ENCODE data around the gene PDGFRA.
A peak's percentile ranks its signal among the peaks of the same experiment; 100 is the strongest.

Gene PDGFRA

DNA sequence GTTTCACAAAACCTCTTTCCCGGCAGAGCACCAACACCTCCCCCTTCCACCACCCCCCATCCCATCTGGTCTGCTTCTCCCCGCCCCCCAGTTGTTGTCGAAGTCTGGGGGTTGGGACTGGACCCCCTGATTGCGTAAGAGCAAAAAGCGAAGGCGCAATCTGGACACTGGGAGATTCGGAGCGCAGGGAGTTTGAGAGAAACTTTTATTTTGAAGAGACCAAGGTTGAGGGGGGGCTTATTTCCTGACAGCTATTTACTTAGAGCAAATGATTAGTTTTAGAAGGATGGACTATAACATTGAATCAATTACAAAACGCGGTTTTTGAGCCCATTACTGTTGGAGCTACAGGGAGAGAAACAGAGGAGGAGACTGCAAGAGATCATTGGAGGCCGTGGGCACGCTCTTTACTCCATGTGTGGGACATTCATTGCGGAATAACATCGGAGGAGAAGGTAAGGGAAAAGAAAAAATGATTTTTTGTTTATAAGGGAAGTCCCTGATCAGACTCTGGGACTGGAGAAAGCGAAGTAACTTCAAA is at the start of gene PDGFRA:
PDGFRA (plus strand) TSS at position 333 of the 541 bp plus-strand sequence. CDS start 29,476 bp downstream, outside the sequence.
- peak; percentile 97 for DNase-seq (ENCODE audit: low read depth)
- H3K4me3 ChIP-seq (ENCODE audit: low read length): peak within 1 kb of the TSS; percentile 98
- no peak for TF ChIP-seq CTCF (conservative IDR thresholded peaks at IDR 0.05; ENCODE audit: low read length)

- H3K4me3 ChIP-seq (ENCODE audit: low read length): no peak overlapping the region
- no peak for DNase-seq (ENCODE audit: low read depth)
- no peak for TF ChIP-seq CTCF (conservative IDR thresholded peaks at IDR 0.05; ENCODE audit: low read length)
Measured at GRCh38 chr4:54184581-54184980, 44.5 kb upstream of the PDGFRA start.

GRCh38 chr4:54185044-54185780 is 43.9 kb upstream of the PDGFRA start:
- H3K4me3 ChIP-seq (ENCODE audit: low read length): no peak overlapping the region
- no peak for TF ChIP-seq CTCF (conservative IDR thresholded peaks at IDR 0.05; ENCODE audit: low read length)
- DNase-seq (ENCODE audit: low read depth): no peak

GRCh38 chr4:54185866-54186265 is 43.2 kb upstream of the PDGFRA start:
- no peak for TF ChIP-seq CTCF (conservative IDR thresholded peaks at IDR 0.05; ENCODE audit: low read length)
- no peak for DNase-seq (ENCODE audit: low read depth)
- no peak overlapping the region for H3K4me3 ChIP-seq (ENCODE audit: low read length)

GRCh38 chr4:54186371-54186770 is 42.7 kb upstream of the PDGFRA start:
- no peak for TF ChIP-seq CTCF (conservative IDR thresholded peaks at IDR 0.05; ENCODE audit: low read length)
- DNase-seq (ENCODE audit: low read depth): no peak
- H3K4me3 ChIP-seq (ENCODE audit: low read length): no peak overlapping the region

GRCh38 chr4:54187148-54187547 is 41.9 kb upstream of the PDGFRA start:
- TF ChIP-seq CTCF (conservative IDR thresholded peaks at IDR 0.05; ENCODE audit: low read length): no peak
- no peak overlapping the region for H3K4me3 ChIP-seq (ENCODE audit: low read length)
- DNase-seq (ENCODE audit: low read depth): no peak

DNA sequence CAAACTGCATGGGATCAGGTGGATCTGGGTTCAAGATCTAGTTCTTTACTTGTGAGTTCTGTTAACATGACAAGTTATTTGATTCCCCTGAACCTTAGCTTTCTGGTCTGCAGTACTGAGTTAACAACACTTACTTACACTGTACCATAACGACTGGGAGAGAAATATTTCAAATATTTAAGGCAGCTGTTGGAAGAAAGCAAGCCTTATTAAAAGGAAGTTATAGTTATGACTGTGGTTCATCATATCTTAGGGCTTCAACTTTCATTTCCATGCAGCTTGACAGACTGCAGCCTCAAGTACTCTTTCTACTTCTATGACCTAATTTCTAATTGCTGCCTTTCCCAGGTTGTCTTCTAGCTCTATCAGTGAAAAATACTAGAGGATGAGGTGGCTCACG is 40.0 kb upstream of the PDGFRA start:
- no peak for TF ChIP-seq CTCF (conservative IDR thresholded peaks at IDR 0.05; ENCODE audit: low read length)
- DNase-seq (ENCODE audit: low read depth): peak; percentile 61
- H3K4me3 ChIP-seq (ENCODE audit: low read length): no peak overlapping the region

Data from AG10803 (cell line).